Measurements from ENCODE around the gene ANKRD12.

Gene ANKRD12

DNA sequence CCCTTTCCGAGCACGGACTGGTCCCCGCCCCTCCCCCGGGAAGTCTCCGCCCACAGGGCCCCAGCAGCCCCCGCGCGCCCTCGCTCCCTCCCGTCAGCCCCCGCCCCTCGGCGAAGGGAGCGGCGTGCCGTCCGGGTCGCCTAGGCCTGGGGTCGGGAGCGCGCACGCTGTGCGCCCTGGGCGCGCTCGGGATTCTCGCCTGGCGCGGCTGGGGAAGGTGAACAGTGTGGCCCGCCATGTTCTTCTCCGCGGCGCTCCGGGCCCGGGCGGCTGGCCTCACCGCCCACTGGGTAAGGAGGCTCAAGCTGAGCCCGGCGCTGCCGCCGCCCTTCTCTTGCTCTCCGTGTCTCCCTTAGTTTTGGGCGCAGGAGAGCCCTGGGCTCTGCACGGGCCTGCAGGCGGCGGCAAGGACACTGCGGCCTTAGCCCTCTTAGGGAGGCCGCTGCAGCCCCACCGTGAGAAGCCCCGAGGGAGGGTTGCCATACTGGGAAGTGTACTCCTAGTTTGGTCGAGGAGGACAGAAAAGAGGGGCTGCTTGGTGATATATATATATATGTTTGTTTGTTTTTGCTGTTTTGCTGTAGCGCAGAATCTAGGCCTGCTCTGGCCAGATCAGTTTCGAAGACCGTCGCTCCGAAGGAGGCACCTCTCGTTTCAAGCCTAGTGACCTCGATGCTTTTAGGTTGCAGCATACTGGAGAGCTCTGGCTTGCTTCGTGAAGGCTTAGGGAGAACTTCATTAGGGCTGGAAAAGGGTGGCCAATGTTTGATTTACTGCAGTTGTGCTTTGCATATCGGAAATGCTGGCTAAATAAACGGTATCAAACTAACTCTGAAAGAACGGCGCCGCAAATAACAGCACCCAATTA, 33.8 kb upstream of the ANKRD12 start, which contains the start of gene NDUFV2 (continued):
- TF ChIP-seq, protein P1, sequence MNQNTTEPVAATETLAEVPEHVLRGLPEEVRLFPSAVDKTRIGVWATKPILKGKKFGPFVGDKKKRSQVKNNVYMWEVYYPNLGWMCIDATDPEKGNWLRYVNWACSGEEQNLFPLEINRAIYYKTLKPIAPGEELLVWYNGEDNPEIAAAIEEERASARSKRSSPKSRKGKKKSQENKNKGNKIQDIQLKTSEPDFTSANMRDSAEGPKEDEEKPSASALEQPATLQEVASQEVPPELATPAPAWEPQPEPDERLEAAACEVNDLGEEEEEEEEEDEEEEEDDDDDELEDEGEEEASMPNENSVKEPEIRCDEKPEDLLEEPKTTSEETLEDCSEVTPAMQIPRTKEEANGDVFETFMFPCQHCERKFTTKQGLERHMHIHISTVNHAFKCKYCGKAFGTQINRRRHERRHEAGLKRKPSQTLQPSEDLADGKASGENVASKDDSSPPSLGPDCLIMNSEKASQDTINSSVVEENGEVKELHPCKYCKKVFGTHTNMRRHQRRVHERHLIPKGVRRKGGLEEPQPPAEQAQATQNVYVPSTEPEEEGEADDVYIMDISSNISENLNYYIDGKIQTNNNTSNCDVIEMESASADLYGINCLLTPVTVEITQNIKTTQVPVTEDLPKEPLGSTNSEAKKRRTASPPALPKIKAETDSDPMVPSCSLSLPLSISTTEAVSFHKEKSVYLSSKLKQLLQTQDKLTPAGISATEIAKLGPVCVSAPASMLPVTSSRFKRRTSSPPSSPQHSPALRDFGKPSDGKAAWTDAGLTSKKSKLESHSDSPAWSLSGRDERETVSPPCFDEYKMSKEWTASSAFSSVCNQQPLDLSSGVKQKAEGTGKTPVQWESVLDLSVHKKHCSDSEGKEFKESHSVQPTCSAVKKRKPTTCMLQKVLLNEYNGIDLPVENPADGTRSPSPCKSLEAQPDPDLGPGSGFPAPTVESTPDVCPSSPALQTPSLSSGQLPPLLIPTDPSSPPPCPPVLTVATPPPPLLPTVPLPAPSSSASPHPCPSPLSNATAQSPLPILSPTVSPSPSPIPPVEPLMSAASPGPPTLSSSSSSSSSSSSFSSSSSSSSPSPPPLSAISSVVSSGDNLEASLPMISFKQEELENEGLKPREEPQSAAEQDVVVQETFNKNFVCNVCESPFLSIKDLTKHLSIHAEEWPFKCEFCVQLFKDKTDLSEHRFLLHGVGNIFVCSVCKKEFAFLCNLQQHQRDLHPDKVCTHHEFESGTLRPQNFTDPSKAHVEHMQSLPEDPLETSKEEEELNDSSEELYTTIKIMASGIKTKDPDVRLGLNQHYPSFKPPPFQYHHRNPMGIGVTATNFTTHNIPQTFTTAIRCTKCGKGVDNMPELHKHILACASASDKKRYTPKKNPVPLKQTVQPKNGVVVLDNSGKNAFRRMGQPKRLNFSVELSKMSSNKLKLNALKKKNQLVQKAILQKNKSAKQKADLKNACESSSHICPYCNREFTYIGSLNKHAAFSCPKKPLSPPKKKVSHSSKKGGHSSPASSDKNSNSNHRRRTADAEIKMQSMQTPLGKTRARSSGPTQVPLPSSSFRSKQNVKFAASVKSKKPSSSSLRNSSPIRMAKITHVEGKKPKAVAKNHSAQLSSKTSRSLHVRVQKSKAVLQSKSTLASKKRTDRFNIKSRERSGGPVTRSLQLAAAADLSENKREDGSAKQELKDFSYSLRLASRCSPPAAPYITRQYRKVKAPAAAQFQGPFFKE (tag by site-specific recombination; IDR thresholded peaks at IDR 0.05; ENCODE audit: borderline replicate concordance), result no peak
- TF ChIP-seq, protein P2, sequence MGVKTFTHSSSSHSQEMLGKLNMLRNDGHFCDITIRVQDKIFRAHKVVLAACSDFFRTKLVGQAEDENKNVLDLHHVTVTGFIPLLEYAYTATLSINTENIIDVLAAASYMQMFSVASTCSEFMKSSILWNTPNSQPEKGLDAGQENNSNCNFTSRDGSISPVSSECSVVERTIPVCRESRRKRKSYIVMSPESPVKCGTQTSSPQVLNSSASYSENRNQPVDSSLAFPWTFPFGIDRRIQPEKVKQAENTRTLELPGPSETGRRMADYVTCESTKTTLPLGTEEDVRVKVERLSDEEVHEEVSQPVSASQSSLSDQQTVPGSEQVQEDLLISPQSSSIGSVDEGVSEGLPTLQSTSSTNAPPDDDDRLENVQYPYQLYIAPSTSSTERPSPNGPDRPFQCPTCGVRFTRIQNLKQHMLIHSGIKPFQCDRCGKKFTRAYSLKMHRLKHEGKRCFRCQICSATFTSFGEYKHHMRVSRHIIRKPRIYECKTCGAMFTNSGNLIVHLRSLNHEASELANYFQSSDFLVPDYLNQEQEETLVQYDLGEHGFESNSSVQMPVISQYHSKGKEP (tag by site-specific recombination; IDR thresholded peaks at IDR 0.05), result no peak
- 0 out of 2 replicates have a peak, but pooled peaks have one; percentile 45 for TF ChIP-seq KLF7 (tag by site-specific recombination; IDR thresholded peaks at IDR 0.05; ENCODE audit: borderline replicate concordance)
- TF ChIP-seq SP7 (tag by site-specific recombination; IDR thresholded peaks at IDR 0.05), result peak; percentile 40; the same call in 1 of the 2 replicates
- TF ChIP-seq ZNF433 (tag by site-specific recombination; IDR thresholded peaks at IDR 0.05; ENCODE audit: low read depth), result no peak
- peak; percentile 56; the same call in 1 of the 2 replicates for TF ChIP-seq ZNF843 (tag by site-specific recombination; IDR thresholded peaks at IDR 0.05)
- TF ChIP-seq ZNF2 (tag by site-specific recombination; IDR thresholded peaks at IDR 0.05), result peak; percentile 66
- TF ChIP-seq, protein P3, sequence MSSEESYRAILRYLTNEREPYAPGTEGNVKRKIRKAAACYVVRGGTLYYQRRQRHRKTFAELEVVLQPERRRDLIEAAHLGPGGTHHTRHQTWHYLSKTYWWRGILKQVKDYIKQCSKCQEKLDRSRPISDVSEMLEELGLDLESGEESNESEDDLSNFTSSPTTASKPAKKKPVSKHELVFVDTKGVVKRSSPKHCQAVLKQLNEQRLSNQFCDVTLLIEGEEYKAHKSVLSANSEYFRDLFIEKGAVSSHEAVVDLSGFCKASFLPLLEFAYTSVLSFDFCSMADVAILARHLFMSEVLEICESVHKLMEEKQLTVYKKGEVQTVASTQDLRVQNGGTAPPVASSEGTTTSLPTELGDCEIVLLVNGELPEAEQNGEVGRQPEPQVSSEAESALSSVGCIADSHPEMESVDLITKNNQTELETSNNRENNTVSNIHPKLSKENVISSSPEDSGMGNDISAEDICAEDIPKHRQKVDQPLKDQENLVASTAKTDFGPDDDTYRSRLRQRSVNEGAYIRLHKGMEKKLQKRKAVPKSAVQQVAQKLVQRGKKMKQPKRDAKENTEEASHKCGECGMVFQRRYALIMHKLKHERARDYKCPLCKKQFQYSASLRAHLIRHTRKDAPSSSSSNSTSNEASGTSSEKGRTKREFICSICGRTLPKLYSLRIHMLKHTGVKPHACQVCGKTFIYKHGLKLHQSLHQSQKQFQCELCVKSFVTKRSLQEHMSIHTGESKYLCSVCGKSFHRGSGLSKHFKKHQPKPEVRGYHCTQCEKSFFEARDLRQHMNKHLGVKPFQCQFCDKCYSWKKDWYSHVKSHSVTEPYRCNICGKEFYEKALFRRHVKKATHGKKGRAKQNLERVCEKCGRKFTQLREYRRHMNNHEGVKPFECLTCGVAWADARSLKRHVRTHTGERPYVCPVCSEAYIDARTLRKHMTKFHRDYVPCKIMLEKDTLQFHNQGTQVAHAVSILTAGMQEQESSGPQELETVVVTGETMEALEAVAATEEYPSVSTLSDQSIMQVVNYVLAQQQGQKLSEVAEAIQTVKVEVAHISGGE (tag by site-specific recombination; conservative IDR thresholded peaks at IDR 0.05; ENCODE audit: low read depth), result peak; percentile 82
- no peak for TF ChIP-seq ZBTB1 (tag by site-specific recombination; IDR thresholded peaks at IDR 0.05)
- TF ChIP-seq ZBTB21 (tag by site-specific recombination; IDR thresholded peaks at IDR 0.05), result no peak
- TF ChIP-seq, protein P4, sequence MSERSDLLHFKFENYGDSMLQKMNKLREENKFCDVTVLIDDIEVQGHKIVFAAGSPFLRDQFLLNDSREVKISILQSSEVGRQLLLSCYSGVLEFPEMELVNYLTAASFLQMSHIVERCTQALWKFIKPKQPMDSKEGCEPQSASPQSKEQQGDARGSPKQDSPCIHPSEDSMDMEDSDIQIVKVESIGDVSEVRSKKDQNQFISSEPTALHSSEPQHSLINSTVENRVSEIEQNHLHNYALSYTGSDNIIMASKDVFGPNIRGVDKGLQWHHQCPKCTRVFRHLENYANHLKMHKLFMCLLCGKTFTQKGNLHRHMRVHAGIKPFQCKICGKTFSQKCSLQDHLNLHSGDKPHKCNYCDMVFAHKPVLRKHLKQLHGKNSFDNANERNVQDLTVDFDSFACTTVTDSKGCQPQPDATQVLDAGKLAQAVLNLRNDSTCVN (tag by site-specific recombination; optimal IDR thresholded peaks at IDR 0.05), result peak; percentile 91
- TF ChIP-seq ZNF610 (tag by site-specific recombination; IDR thresholded peaks at IDR 0.05; ENCODE audit: borderline replicate concordance), result peak; percentile 23; the same call in 1 of the 2 replicates
- peak; percentile 68 for TF ChIP-seq SP2 (tag by site-specific recombination; IDR thresholded peaks at IDR 0.05)
- TF ChIP-seq, protein P5, sequence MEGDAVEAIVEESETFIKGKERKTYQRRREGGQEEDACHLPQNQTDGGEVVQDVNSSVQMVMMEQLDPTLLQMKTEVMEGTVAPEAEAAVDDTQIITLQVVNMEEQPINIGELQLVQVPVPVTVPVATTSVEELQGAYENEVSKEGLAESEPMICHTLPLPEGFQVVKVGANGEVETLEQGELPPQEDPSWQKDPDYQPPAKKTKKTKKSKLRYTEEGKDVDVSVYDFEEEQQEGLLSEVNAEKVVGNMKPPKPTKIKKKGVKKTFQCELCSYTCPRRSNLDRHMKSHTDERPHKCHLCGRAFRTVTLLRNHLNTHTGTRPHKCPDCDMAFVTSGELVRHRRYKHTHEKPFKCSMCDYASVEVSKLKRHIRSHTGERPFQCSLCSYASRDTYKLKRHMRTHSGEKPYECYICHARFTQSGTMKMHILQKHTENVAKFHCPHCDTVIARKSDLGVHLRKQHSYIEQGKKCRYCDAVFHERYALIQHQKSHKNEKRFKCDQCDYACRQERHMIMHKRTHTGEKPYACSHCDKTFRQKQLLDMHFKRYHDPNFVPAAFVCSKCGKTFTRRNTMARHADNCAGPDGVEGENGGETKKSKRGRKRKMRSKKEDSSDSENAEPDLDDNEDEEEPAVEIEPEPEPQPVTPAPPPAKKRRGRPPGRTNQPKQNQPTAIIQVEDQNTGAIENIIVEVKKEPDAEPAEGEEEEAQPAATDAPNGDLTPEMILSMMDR (tag by site-specific recombination; IDR thresholded peaks at IDR 0.05), result peak; percentile 40; the same call in 1 of the 2 replicates
- TF ChIP-seq YY2 (tag by site-specific recombination; IDR thresholded peaks at IDR 0.05), result peak; percentile 66
- TF ChIP-seq ZNF792 (tag by site-specific recombination; IDR thresholded peaks at IDR 0.05), result no peak
- TF ChIP-seq, protein P6, sequence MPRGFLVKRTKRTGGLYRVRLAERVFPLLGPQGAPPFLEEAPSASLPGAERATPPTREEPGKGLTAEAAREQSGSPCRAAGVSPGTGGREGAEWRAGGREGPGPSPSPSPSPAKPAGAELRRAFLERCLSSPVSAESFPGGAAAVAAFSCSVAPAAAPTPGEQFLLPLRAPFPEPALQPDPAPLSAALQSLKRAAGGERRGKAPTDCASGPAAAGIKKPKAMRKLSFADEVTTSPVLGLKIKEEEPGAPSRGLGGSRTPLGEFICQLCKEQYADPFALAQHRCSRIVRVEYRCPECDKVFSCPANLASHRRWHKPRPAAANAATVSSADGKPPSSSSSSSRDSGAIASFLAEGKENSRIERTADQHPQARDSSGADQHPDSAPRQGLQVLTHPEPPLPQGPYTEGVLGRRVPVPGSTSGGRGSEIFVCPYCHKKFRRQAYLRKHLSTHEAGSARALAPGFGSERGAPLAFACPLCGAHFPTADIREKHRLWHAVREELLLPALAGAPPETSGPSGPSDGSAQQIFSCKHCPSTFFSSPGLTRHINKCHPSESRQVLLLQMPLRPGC (tag by site-specific recombination; IDR thresholded peaks at IDR 0.05), result no peak
- TF ChIP-seq, protein P7, sequence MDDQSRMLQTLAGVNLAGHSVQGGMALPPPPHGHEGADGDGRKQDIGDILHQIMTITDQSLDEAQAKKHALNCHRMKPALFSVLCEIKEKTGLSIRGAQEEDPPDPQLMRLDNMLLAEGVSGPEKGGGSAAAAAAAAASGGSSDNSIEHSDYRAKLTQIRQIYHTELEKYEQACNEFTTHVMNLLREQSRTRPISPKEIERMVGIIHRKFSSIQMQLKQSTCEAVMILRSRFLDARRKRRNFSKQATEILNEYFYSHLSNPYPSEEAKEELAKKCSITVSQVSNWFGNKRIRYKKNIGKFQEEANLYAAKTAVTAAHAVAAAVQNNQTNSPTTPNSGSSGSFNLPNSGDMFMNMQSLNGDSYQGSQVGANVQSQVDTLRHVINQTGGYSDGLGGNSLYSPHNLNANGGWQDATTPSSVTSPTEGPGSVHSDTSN (CRISPR knock-in tag; IDR thresholded peaks at IDR 0.05), result peak; percentile 86
- 0 out of 2 replicates have a peak, but pooled peaks have one; percentile 36 for TF ChIP-seq ZBTB48 (tag by site-specific recombination; IDR thresholded peaks at IDR 0.05)

All from HEK293 (cell line).